Ishikawa (cell line): ENCODE data around the gene GZMM.

Experiments used
- CEBPB ChIP-seq: IDR thresholded peaks from 2 replicates; pipeline ENCODE4 v1.6.1; 2012
- FOXM1 ChIP-seq: IDR thresholded peaks from 2 replicates; pipeline ENCODE4 v1.6.1; 2012; ENCODE audit warnings: low read depth, borderline replicate concordance

DNA sequence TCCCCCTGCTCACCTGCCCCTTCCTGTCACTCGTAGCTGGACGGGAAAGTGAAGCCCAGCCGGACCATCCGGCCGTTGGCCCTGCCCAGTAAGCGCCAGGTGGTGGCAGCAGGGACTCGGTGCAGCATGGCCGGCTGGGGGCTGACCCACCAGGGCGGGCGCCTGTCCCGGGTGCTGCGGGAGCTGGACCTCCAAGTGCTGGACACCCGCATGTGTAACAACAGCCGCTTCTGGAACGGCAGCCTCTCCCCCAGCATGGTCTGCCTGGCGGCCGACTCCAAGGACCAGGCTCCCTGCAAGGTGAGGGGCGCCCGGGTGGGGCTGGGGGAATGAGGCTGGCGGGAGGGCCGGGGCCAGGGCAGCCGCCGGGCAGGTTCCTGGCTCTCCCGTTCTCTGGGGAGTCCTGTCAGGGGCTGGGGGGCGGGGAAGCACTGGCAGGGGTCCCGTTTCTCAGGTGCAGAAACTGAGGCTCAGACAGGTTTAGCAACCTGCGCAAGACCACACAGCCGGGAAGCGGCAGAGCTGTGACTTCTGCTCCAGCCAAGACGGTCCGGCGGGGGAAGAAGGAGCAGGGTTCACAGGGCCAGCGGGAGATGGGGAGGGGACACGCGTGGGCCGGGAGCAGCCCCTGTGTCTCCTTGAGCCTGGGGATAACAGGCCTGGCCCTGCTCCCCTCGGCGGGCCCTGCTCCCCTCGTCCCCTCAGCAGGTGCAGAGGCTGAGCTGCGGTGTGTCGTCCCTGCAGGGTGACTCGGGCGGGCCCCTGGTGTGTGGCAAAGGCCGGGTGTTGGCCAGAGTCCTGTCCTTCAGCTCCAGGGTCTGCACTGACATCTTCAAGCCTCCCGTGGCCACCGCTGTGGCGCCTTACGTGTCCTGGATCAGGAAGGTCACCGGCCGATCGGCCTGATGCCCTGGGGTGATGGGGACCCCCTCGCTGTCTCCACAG is 5.3 kb downstream of the GZMM start:
- TF ChIP-seq FOXM1 (no peak), CEBPB (no peak)
